H9 (cell line): Measurements from ENCODE around the gene GALNT4. TPM values are rescaled to one million over a fixed set of nuclear protein-coding genes. Genes with fewer than 3 reads are reported as not detected.

Experiments used
- DNase-seq: peaks from one replicate; pipeline ENCODE4 v3.0.0-alpha.2; 2017
- H2AFZ ChIP-seq: one replicate; pipeline ENCODE4 v1.6.1; 2013; ENCODE audit warnings: mild to moderate bottlenecking, low read length, control low read depth, moderate library complexity
- H2AK5ac ChIP-seq: 2 replicates; pipeline ENCODE4 v1.6.1; 2013; ENCODE audit warnings: low read length, control low read depth, mixed read lengths; ENCODE audit not compliant: insufficient read length
- H2BK120ac ChIP-seq: one replicate; pipeline ENCODE4 v1.6.1; 2013; ENCODE audit warnings: low read depth, mild to moderate bottlenecking, low read length, control low read depth, inconsistent platforms; ENCODE audit not compliant: poor library complexity, severe bottlenecking
- H2BK12ac ChIP-seq: 2 replicates; pipeline ENCODE4 v1.6.1; 2013; ENCODE audit warnings: low read length, control low read depth, mixed read lengths, low read depth; ENCODE audit not compliant: insufficient read length
- H2BK15ac ChIP-seq: 2 replicates; pipeline ENCODE4 v1.6.1; 2013; ENCODE audit warnings: low read depth, low read length, control low read depth
- H2BK20ac ChIP-seq: one replicate; pipeline ENCODE4 v1.6.1; 2013; ENCODE audit warnings: low read depth, mild to moderate bottlenecking, low read length, control low read depth, inconsistent platforms; ENCODE audit not compliant: poor library complexity, severe bottlenecking
- H2BK5ac ChIP-seq: 2 replicates; pipeline ENCODE4 v1.6.1; 2013; ENCODE audit warnings: low read length, control low read depth, mixed read lengths; ENCODE audit not compliant: insufficient read length
- H3K14ac ChIP-seq: 2 replicates; pipeline ENCODE4 v1.6.1; 2013; ENCODE audit warnings: low read length, control low read depth; ENCODE audit not compliant: insufficient read depth
- H3K18ac ChIP-seq: 2 replicates; pipeline ENCODE4 v1.6.1; 2013; ENCODE audit warnings: low read depth, mild to moderate bottlenecking, mixed read lengths, low read length, control low read depth; ENCODE audit not compliant: insufficient read length
- H3K23ac ChIP-seq: 2 replicates; pipeline ENCODE4 v1.6.1; 2013; ENCODE audit warnings: low read length, control low read depth, mixed read lengths, low read depth; ENCODE audit not compliant: insufficient read length
- H3K23me2 ChIP-seq: 2 replicates; pipeline ENCODE4 v1.6.1; 2013; ENCODE audit warnings: low read depth, mild to moderate bottlenecking, mixed read lengths, low read length, control low read depth; ENCODE audit not compliant: insufficient read length, poor library complexity, severe bottlenecking
- H3K27ac ChIP-seq: 2 replicates; pipeline ENCODE4 v1.5.1; 2013; ENCODE audit warnings: low read length, control low read depth, mixed read lengths, low read depth; ENCODE audit not compliant: insufficient read length
- H3K27me3 ChIP-seq: 2 replicates; pipeline ENCODE4 v1.6.1; 2013; ENCODE audit warnings: low read length, control low read depth, inconsistent platforms; ENCODE audit not compliant: insufficient read depth
- H3K4ac ChIP-seq: 2 replicates; pipeline ENCODE4 v1.6.1; 2013; ENCODE audit warnings: low read depth, mild to moderate bottlenecking, control low read depth, inconsistent platforms, low read length, moderate library complexity
- H3K4me1 ChIP-seq: 2 replicates; pipeline ENCODE4 v1.6.1; 2013; ENCODE audit warnings: low read length, control low read depth, inconsistent platforms; ENCODE audit not compliant: insufficient read depth
- H3K4me2 ChIP-seq: 2 replicates; pipeline ENCODE4 v1.6.1; 2013; ENCODE audit warnings: low read length, control low read depth, mixed read lengths; ENCODE audit not compliant: insufficient read length, insufficient read depth
- H3K56ac ChIP-seq: 2 replicates; pipeline ENCODE4 v1.6.1; 2013; ENCODE audit warnings: low read depth, mild to moderate bottlenecking, mixed read lengths, low read length, control low read depth; ENCODE audit not compliant: insufficient read length
- H3K79me1 ChIP-seq: 2 replicates; pipeline ENCODE4 v1.6.1; 2013; ENCODE audit warnings: low read depth, mild to moderate bottlenecking, moderate library complexity, low read length, control low read depth, inconsistent platforms; ENCODE audit not compliant: insufficient read depth, poor library complexity, severe bottlenecking
- H3K79me2 ChIP-seq: 2 replicates; pipeline ENCODE4 v1.6.1; 2013; ENCODE audit warnings: low read length, control low read depth, inconsistent platforms; ENCODE audit not compliant: insufficient read depth
- H3K9ac ChIP-seq: 2 replicates; pipeline ENCODE4 v1.6.1; 2013; ENCODE audit warnings: low read length, control low read depth, mixed read lengths; ENCODE audit not compliant: insufficient read length; ENCODE audit errors: extremely low read depth
- H3K9me3 ChIP-seq: one replicate; pipeline ENCODE4 v1.6.1; 2013; ENCODE audit warnings: low read depth, low read length, inconsistent platforms; ENCODE audit not compliant: control insufficient read depth
- H3T11ph ChIP-seq: one replicate; pipeline ENCODE4 v1.6.1; 2013; ENCODE audit warnings: mild to moderate bottlenecking, low read length, control low read depth, inconsistent platforms
- H4K20me1 ChIP-seq: one replicate; pipeline ENCODE4 v1.6.1; 2013; ENCODE audit not compliant: control insufficient read depth, insufficient read length, insufficient read depth
- H4K5ac ChIP-seq: 2 replicates; pipeline ENCODE4 v1.6.1; 2013; ENCODE audit warnings: low read depth, mild to moderate bottlenecking, mixed read lengths, low read length, control low read depth; ENCODE audit not compliant: insufficient read length
- H4K8ac ChIP-seq: replicated peaks from 2 replicates; pipeline ENCODE4 v1.6.1; 2013; ENCODE audit warnings: low read length, control low read depth, mixed read lengths, low read depth; ENCODE audit not compliant: insufficient read length
- H4K91ac ChIP-seq: 2 replicates; pipeline ENCODE4 v1.6.1; 2013; ENCODE audit warnings: low read depth, mild to moderate bottlenecking, moderate library complexity, mixed read lengths, low read length, control low read depth; ENCODE audit not compliant: insufficient read length
- H3K27ac Mint-ChIP-seq, 3 experiments: 2 replicates in 2 of 3; 3 replicates in 1 of 3; pipeline ENCODE4 v1.8.0; 2020 to 2021; ENCODE audit warnings: mixed read lengths in 3 of 3, mild to moderate bottlenecking in 1 of 3, moderate library complexity in 1 of 3
- H3K27me3 Mint-ChIP-seq: 2 replicates; pipeline ENCODE4 v1.8.0; 2021; ENCODE audit warnings: low read depth, mild to moderate bottlenecking, moderate library complexity, mixed read lengths
- H3K36me3 Mint-ChIP-seq, 3 experiments: 2 replicates in 2 of 3; 3 replicates in 1 of 3; pipeline ENCODE4 v1.8.0; 2020 to 2021; ENCODE audit warnings: low read depth in 3 of 3, mixed read lengths in 3 of 3; ENCODE audit not compliant: insufficient read depth in 1 of 3
- H3K4me1 Mint-ChIP-seq, 2 experiments: 2 replicates each; pipeline ENCODE4 v1.8.0; 2020; ENCODE audit warnings: mixed read lengths in 2 of 2
- H3K4me3 Mint-ChIP-seq, 2 experiments: 2 replicates in 1 of 2; 3 replicates in 1 of 2; pipeline ENCODE4 v1.8.0; 2020 to 2021; ENCODE audit warnings: mild to moderate bottlenecking in 2 of 2, mixed read lengths in 2 of 2, moderate library complexity in 1 of 2
- H3K9me3 Mint-ChIP-seq, 2 experiments: 2 replicates in 1 of 2; 3 replicates in 1 of 2; pipeline ENCODE4 v1.8.0; 2020; ENCODE audit warnings: mild to moderate bottlenecking in 2 of 2, mixed read lengths in 2 of 2, moderate library complexity in 1 of 2
- WGBS: extraction: QIAGEN DNeasy Blood & Tissue Kit; methylation state at CpG from one replicate; pipeline ENCODE4 v1.1.7; 2013; ENCODE audit warnings: missing lambda C conversion rate, low lambda C conversion rate, mixed read lengths; ENCODE audit not compliant: insufficient read length; ENCODE audit errors: extremely low coverage; 5-methylcytosine and 5-hydroxymethylcytosine counted together
- total RNA-seq: library from RNA; stranded (reverse); gene quantifications from 2 replicates; pipeline ENCODE4 v1.2.1, GENCODE V29; 2021
- TF ChIP-seq, protein P1 (sequence below): fragments of 200-600 bp; sonication (generic); conservative IDR thresholded peaks from 3 replicates; pipeline ENCODE4 v1.8.0; 2021; ENCODE audit warnings: antibody characterized with exemption, mild to moderate bottlenecking

GALNT4 gene
- total RNA-seq, 1 experiment from 2014 or later, result 3.1 TPM

DNA sequence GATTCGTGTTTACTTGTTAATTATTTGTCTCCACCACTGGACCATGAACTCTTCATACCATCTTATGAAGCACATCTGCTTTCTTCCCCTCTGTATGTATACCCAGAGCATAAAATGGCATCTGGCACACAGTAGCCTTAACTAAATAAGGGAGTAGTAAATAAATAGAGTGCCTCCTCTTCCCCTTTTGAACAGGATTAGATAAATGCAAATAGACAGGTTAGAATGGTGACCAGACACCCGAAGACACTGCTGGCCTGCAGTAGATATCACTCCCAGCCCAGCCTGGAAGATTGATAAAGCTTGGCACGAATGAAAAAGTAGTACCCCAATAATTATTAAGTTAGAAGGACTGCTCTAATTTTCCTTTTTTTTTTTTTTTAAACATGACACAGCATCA is 6.9 kb downstream of the GALNT4 start:
- no peak overlapping the region for H3K4me3 Mint-ChIP-seq
- Histone ChIP-seq H4K20me1 (no peaks in the 10 kb centered on the region), H3K56ac (no peak overlapping the region)

More for the DNA sequence above, 6.9 kb downstream of the GALNT4 start:
- H3K14ac ChIP-seq, result no peak overlapping the region
- no peak for DNase-seq
- H2AFZ ChIP-seq, result no peak overlapping the region
- H3T11ph ChIP-seq, result no peak overlapping the region
- H3K9me3 Mint-ChIP-seq, result no peaks in the 10 kb centered on the region
- peaks cover 5 to 9% of the 10 kb centered on the region in 2 experiments for H3K4me1 Mint-ChIP-seq
- no peak overlapping the region for H3K4ac ChIP-seq
- H3K27ac ChIP-seq, result no peak overlapping the region
- H2BK120ac ChIP-seq, result no peak overlapping the region
- no peaks in the 10 kb centered on the region for H3K79me2 ChIP-seq
- no peaks in the 10 kb centered on the region for H3K9me3 ChIP-seq
- no peaks in the 10 kb centered on the region for H3K23me2 ChIP-seq
- no peak overlapping the region for H4K5ac ChIP-seq
- WGBS, result no CpG with 5 or more reads among the region's 3 CpGs
- no peak overlapping the region for H3K4me2 ChIP-seq
- peaks cover 0 to 5% (median 2%) of the 10 kb centered on the region in 3 experiments; a peak in 4 of 7 replicates for H3K36me3 Mint-ChIP-seq
- no peak overlapping the region for H2BK5ac ChIP-seq
- no peak overlapping the region for H2AK5ac ChIP-seq
- no peak overlapping the region for H3K23ac ChIP-seq
- TF ChIP-seq, protein P1, sequence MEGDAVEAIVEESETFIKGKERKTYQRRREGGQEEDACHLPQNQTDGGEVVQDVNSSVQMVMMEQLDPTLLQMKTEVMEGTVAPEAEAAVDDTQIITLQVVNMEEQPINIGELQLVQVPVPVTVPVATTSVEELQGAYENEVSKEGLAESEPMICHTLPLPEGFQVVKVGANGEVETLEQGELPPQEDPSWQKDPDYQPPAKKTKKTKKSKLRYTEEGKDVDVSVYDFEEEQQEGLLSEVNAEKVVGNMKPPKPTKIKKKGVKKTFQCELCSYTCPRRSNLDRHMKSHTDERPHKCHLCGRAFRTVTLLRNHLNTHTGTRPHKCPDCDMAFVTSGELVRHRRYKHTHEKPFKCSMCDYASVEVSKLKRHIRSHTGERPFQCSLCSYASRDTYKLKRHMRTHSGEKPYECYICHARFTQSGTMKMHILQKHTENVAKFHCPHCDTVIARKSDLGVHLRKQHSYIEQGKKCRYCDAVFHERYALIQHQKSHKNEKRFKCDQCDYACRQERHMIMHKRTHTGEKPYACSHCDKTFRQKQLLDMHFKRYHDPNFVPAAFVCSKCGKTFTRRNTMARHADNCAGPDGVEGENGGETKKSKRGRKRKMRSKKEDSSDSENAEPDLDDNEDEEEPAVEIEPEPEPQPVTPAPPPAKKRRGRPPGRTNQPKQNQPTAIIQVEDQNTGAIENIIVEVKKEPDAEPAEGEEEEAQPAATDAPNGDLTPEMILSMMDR, result no peak
- no peak overlapping the region for H3K18ac ChIP-seq
- H3K4me1 ChIP-seq, result no peaks in the 10 kb centered on the region; the same call in 1 of the 2 replicates
- H4K8ac ChIP-seq, result no peak overlapping the region
- peaks cover 2% of the 10 kb centered on the region for H3K79me1 ChIP-seq
- no peak overlapping the region for H2BK20ac ChIP-seq
- no peak overlapping the region for H3K27ac Mint-ChIP-seq
- H3K27me3 ChIP-seq, result no peaks in the 10 kb centered on the region
- H3K27me3 Mint-ChIP-seq, result no peaks in the 10 kb centered on the region
- no peak overlapping the region for H3K9ac ChIP-seq
- H4K91ac ChIP-seq, result no peak overlapping the region
- H2BK12ac ChIP-seq, result no peak overlapping the region
- no peak overlapping the region for H2BK15ac ChIP-seq
